ENCODE results near the gene LPP. TPM values are rescaled to one million over a fixed set of nuclear protein-coding genes. Genes with fewer than 3 reads are reported as not detected.

The LPP gene
- total and polyA plus RNA-seq, 9 of the 15 experiments (the other 6 are each of a cell fraction or from before 2014, with no cell fraction given) = 0.07 to 0.18 TPM; not detected in 7

DNA sequence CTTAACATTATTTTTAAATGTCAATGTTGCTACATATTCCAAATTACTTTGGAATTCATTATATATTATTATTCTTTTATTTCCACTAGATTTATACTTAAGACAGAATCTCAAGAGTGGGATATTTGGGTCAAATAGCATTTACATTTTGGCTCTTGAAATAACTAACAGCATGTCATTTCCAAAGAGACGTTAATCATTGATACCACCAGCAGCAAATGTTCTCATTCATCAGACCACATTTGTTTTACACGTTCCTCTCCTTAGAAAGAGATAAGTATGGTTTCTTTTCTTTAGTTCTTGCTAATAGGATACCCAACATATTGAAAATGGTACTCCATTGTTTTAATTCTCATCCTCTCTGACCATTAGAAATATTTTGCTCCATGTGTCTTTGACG is 229.8 kb downstream of the LPP start:
- no peak overlapping the region for H3K9ac ChIP-seq (ENCODE audit: insufficient read depth in 1 of 2, low read depth in 2 of 2, low read length in 2 of 2)
- TF ChIP-seq AFF4 (CRISPR knock-in tag; IDR thresholded peaks at IDR 0.05) (no peak), ZNF79 (CRISPR knock-in tag; IDR thresholded peaks at IDR 0.05; ENCODE audit: low read depth) (no peak), FOXK2 (conservative IDR thresholded peaks at IDR 0.05 in 1 of 2, IDR thresholded peaks at IDR 0.05 in 1 of 2; ENCODE audit: low read depth in 2 of 2) (no peak), BCL6 (CRISPR knock-in tag; IDR thresholded peaks at IDR 0.05) (no peak), RCOR1 (IDR thresholded peaks at IDR 0.05; ENCODE audit: borderline replicate concordance in 1 of 2, low read depth in 2 of 2, low read length in 2 of 2) (no peak), NFIC (IDR thresholded peaks at IDR 0.05) (no peak), STAG1 (CRISPR knock-in tag; IDR thresholded peaks at IDR 0.05; ENCODE audit: borderline replicate concordance) (no peak), FOXA3 (CRISPR knock-in tag; conservative IDR thresholded peaks at IDR 0.05 in 1 of 2, IDR thresholded peaks at IDR 0.05 in 1 of 2) (no peak), RBBP5 (IDR thresholded peaks at IDR 0.05; ENCODE audit: borderline replicate concordance, insufficient read depth, low read length, poor library complexity, severe bottlenecking) (no peak), ZNF780A (CRISPR knock-in tag; IDR thresholded peaks at IDR 0.05) (no peak), ZNF766 (CRISPR knock-in tag; conservative IDR thresholded peaks at IDR 0.05) (no peak)
- TF ChIP-seq, protein P1, sequence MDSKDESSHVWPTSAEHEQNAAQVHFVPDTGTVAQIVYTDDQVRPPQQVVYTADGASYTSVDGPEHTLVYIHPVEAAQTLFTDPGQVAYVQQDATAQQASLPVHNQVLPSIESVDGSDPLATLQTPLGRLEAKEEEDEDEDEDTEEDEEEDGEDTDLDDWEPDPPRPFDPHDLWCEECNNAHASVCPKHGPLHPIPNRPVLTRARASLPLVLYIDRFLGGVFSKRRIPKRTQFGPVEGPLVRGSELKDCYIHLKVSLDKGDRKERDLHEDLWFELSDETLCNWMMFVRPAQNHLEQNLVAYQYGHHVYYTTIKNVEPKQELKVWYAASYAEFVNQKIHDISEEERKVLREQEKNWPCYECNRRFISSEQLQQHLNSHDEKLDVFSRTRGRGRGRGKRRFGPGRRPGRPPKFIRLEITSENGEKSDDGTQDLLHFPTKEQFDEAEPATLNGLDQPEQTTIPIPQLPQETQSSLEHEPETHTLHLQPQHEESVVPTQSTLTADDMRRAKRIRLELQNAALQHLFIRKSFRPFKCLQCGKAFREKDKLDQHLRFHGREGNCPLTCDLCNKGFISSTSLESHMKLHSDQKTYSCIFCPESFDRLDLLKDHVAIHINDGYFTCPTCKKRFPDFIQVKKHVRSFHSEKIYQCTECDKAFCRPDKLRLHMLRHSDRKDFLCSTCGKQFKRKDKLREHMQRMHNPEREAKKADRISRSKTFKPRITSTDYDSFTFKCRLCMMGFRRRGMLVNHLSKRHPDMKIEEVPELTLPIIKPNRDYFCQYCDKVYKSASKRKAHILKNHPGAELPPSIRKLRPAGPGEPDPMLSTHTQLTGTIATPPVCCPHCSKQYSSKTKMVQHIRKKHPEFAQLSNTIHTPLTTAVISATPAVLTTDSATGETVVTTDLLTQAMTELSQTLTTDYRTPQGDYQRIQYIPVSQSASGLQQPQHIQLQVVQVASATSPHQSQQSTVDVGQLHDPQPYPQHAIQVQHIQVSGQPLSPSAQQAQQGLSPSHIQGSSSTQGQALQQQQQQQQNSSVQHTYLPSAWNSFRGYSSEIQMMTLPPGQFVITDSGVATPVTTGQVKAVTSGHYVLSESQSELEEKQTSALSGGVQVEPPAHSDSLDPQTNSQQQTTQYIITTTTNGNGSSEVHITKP (IDR thresholded peaks at IDR 0.05; ENCODE audit: partially characterized antibody) = no peak
- TF ChIP-seq, protein P2, sequence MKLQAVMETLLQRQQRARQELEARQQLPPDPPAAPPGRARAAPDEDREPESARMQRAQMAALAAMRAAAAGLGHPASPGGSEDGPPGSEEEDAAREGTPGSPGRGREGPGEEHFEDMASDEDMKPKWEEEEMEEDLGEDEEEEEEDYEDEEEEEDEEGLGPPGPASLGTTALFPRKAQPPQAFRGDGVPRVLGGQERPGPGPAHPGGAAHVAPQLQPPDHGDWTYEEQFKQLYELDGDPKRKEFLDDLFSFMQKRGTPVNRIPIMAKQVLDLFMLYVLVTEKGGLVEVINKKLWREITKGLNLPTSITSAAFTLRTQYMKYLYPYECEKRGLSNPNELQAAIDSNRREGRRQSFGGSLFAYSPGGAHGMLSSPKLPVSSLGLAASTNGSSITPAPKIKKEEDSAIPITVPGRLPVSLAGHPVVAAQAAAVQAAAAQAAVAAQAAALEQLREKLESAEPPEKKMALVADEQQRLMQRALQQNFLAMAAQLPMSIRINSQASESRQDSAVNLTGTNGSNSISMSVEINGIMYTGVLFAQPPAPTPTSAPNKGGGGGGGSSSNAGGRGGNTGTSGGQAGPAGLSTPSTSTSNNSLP (IDR thresholded peaks at IDR 0.05; ENCODE audit: borderline replicate concordance, low read depth, low read length) = no peak
- intact Hi-C loops (cut with micrococcal nuclease) (no loop called here), in situ Hi-C loops (cut with MboI) (no loop called here)
- no peak overlapping the region for H3K4me2 ChIP-seq (ENCODE audit: insufficient read depth, low read length)
- no peaks in the 10 kb centered on the region for H3K4me1 ChIP-seq (replicated peaks in 1 of 2; ENCODE audit: control insufficient read depth in 2 of 2, insufficient read depth in 2 of 2, low read length in 2 of 2)
- no peaks in the 10 kb centered on the region for H3K36me3 ChIP-seq (ENCODE audit: control insufficient read depth, insufficient read depth, low read length)
- H3K27ac ChIP-seq (ENCODE audit: extremely low read depth, low read depth, low read length) = no peak overlapping the region
- no TSS peak for BruUV-seq (replicated peaks)
- no peak overlapping the region for H2AFZ ChIP-seq (ENCODE audit: low read depth, low read length)
- H4K20me1 ChIP-seq (replicated peaks; ENCODE audit: control insufficient read depth, insufficient read depth, low read length) = no peaks in the 10 kb centered on the region
- H3K9me1 ChIP-seq (ENCODE audit: control insufficient read depth, insufficient read depth, low read length) = no peaks in the 10 kb centered on the region
- WGBS (ENCODE audit: insufficient coverage, low coverage, missing lambda C conversion rate) = 2% methylated on average over 3 of the region's 3 CpGs
- no peak overlapping the region for H3K4me3 ChIP-seq
- H3K9me3 ChIP-seq (replicated peaks; ENCODE audit: control insufficient read depth, insufficient read depth, low read depth, low read length) = no peaks in the 10 kb centered on the region
- DNase-seq (ENCODE audit: extremely low read depth in 1 of 4, low spot score in 3 of 4) = no peak
- no peak for ATAC-seq
- POLR2A ChIA-PET = no interaction called here
- FAIRE-seq = no peak
- CTCF ChIA-PET (ENCODE audit: low intra/inter-chr PET ratio) = no interaction called here
- H3K79me2 ChIP-seq (ENCODE audit: control insufficient read depth, insufficient read depth, low read length) = no peaks in the 10 kb centered on the region
- H3K27me3 ChIP-seq (ENCODE audit: control insufficient read depth in 2 of 2, insufficient read depth in 2 of 2, low read length in 2 of 2) = no peaks in the 10 kb centered on the region

Data from K562 (cell line).